GM19238 (cell line): ENCODE measurements around the gene RNPEP.
"Not testable (repeated sequence)": the region's sequence is repeated elsewhere in the genome, so short reads cannot be mapped to it uniquely, and the experiment has no call there.

Source experiments
- DNase-seq: peaks from one replicate; pipeline ENCODE4 v3.0.0; 2011; ENCODE audit warnings: low spot score; ENCODE audit not compliant: insufficient read length

RNPEP gene

GRCh38 chr1:202034149-202034682 is 51.8 kb downstream of the RNPEP start:
- no peak for DNase-seq

- no peak for DNase-seq
These were observed 52.4 kb downstream of the RNPEP start for GRCh38 chr1:202034683-202035462.

- no peak for DNase-seq
These were observed 54.3 kb downstream of the RNPEP start for GRCh38 chr1:202036595-202037387.

GRCh38 chr1:202037706-202038296 is 55.4 kb downstream of the RNPEP start:
- DNase-seq = no peak

- DNase-seq = no peak
These were observed 56.4 kb downstream of the RNPEP start for GRCh38 chr1:202038688-202039346.

GRCh38 chr1:202045705-202046104 is 63.3 kb downstream of the RNPEP start:
- DNase-seq = no peak

GRCh38 chr1:202046227-202046626 is 63.8 kb downstream of the RNPEP start:
- DNase-seq = no peak

GRCh38 chr1:202046748-202047708 is 64.6 kb downstream of the RNPEP start:
- DNase-seq = no peak

- DNase-seq = no peak
These were observed 65.5 kb downstream of the RNPEP start for GRCh38 chr1:202047977-202048376.

- no peak for DNase-seq
These were observed 66.7 kb downstream of the RNPEP start for GRCh38 chr1:202049129-202049528.

GRCh38 chr1:202054094-202054493 is 71.6 kb downstream of the RNPEP start:
- DNase-seq = no peak

- DNase-seq = not testable (repeated sequence)
These were observed 72.2 kb downstream of the RNPEP start for GRCh38 chr1:202054673-202055072.
